WTC11 (cell line): Measurements from ENCODE around the gene CFAP298. TPM values are rescaled to one million over a fixed set of nuclear protein-coding genes. Genes with fewer than 3 reads are reported as not detected.

Experiments used
- ATAC-seq: fragments of 200-7000 bp; cut with Tn5 transposase; 2 replicates; pipeline ENCODE4 v1.10.0; 2021; ENCODE audit warnings: mild to moderate bottlenecking, moderate library complexity
- CTCF ChIA-PET: fragments of 300-600 bp; sonication (Branson Sonifier 250); formaldehyde crosslinking; loops from one replicate; lab custom pipeline; 2021; ENCODE audit warnings: antibody characterized with exemption; lab: Charles Lee
- POLR2A ChIA-PET: fragments of 350-600 bp; sonication (Branson Sonifier 250); formaldehyde crosslinking; loops from one replicate; lab custom pipeline; 2021; ENCODE audit warnings: antibody characterized with exemption; lab: Charles Lee
- DNase-seq: peaks from one replicate; pipeline ENCODE4 v3.0.0; 2021; ENCODE audit warnings: low spot score
- H3K27ac Mint-ChIP-seq: 2 replicates; pipeline ENCODE4 v1.8.0; 2021; ENCODE audit warnings: mixed read lengths
- H3K27me3 Mint-ChIP-seq: 2 replicates; pipeline ENCODE4 v1.8.0; 2021; ENCODE audit warnings: low read depth, mild to moderate bottlenecking, moderate library complexity, mixed read lengths
- H3K36me3 Mint-ChIP-seq: 2 replicates; pipeline ENCODE4 v1.8.0; 2021; ENCODE audit warnings: mixed read lengths
- H3K4me1 Mint-ChIP-seq: 2 replicates; pipeline ENCODE4 v1.8.0; 2022; ENCODE audit warnings: mixed read lengths
- H3K4me3 Mint-ChIP-seq: 2 replicates; pipeline ENCODE4 v1.8.0; 2021; ENCODE audit warnings: mild to moderate bottlenecking, moderate library complexity, mixed read lengths
- H3K9me3 Mint-ChIP-seq: 2 replicates; pipeline ENCODE4 v1.8.0; 2021; ENCODE audit warnings: mixed read lengths
- CBFB ChIP-seq: sonication (generic); formaldehyde crosslinking; IDR thresholded peaks from 2 replicates; pipeline ENCODE4 v1.8.1; 2022; ENCODE audit warnings: mild to moderate bottlenecking, low read depth, missing genetic modification reagents
- ETV6 ChIP-seq: sonication (generic); formaldehyde crosslinking; IDR thresholded peaks from 2 replicates; pipeline ENCODE4 v1.8.1; 2022; ENCODE audit warnings: mild to moderate bottlenecking, missing genetic modification reagents
- GABPB1 ChIP-seq: sonication (generic); formaldehyde crosslinking; IDR thresholded peaks from 2 replicates; pipeline ENCODE4 v1.8.1; 2023; ENCODE audit warnings: mild to moderate bottlenecking, missing genetic modification reagents
- SP1 ChIP-seq: sonication (generic); formaldehyde crosslinking; conservative IDR thresholded peaks from 2 replicates; pipeline ENCODE4 v1.8.1; 2022; ENCODE audit warnings: missing genetic modification reagents
- TEAD1 ChIP-seq: sonication (generic); formaldehyde crosslinking; IDR thresholded peaks from 2 replicates; pipeline ENCODE4 v1.8.0; 2022; ENCODE audit warnings: mild to moderate bottlenecking, missing genetic modification reagents
- ZNF423 ChIP-seq: fragments of 250-450 bp; sonication (Bioruptor Pico); IDR thresholded peaks from 2 replicates; pipeline ENCODE4 v2.1.2; 2022; ENCODE audit warnings: mild to moderate bottlenecking, moderate library complexity
- total RNA-seq: library from RNA; stranded (reverse); gene quantifications from 3 replicates; pipeline ENCODE4 v1.2.3, GENCODE V29; 2021
- TF ChIP-seq, protein P1 (sequence below): sonication (generic); formaldehyde crosslinking; IDR thresholded peaks from 2 replicates; pipeline ENCODE4 v1.8.0; 2022; ENCODE audit warnings: mild to moderate bottlenecking, missing genetic modification reagents
- TF ChIP-seq, protein P2 (sequence below): sonication (generic); formaldehyde crosslinking; IDR thresholded peaks from 2 replicates; pipeline ENCODE4 v1.8.0; 2022; ENCODE audit warnings: mild to moderate bottlenecking, missing genetic modification reagents
- TF ChIP-seq, protein P3 (sequence below): sonication (generic); formaldehyde crosslinking; IDR thresholded peaks from 2 replicates; pipeline ENCODE4 v1.8.0; 2023; ENCODE audit warnings: missing genetic modification reagents, mild to moderate bottlenecking, borderline replicate concordance
- TF ChIP-seq, protein P4 (sequence below): sonication (generic); formaldehyde crosslinking; IDR thresholded peaks from 2 replicates; pipeline ENCODE4 v1.8.0; 2022; ENCODE audit warnings: mild to moderate bottlenecking, missing genetic modification reagents
- TF ChIP-seq, protein P5 (sequence below): sonication (generic); formaldehyde crosslinking; IDR thresholded peaks from 2 replicates; pipeline ENCODE4 v1.8.1; 2022; ENCODE audit warnings: mild to moderate bottlenecking, missing genetic modification reagents, moderate library complexity, borderline replicate concordance
- TF ChIP-seq, protein P6 (sequence below): sonication (generic); formaldehyde crosslinking; IDR thresholded peaks from 2 replicates; pipeline ENCODE4 v1.8.1; 2023; ENCODE audit warnings: mild to moderate bottlenecking, missing genetic modification reagents, borderline replicate concordance
- TF ChIP-seq, protein P7 (sequence below): sonication (generic); formaldehyde crosslinking; IDR thresholded peaks from 2 replicates; pipeline ENCODE4 v1.8.1; 2023; ENCODE audit warnings: mild to moderate bottlenecking, moderate library complexity, missing genetic modification reagents

Gene CFAP298
- total RNA-seq, 1 experiment from 2014 or later = 98.1 TPM

DNA sequence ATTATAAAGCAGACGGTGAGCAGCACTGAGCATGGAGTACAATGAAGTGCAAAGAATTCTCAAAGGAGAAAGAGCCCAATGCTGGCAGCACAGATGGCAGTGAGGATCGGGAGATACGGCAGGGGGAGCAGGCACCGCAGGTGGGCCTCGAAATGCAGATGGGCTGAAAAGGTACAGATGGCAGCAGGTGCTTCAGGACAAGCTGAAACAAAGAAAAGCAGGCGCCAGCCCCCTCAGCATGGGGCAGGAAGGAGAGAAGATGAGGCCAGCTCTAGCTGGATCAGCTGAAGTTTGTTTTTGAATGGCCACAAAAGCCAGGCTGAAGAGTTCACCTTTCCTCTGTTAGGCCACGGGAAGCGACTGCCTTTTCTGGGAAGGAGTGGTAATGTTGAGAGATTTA is 7.7 kb downstream of the CFAP298 start:
- peak; percentile 84 for ATAC-seq
- peak overlapping the region; percentile 53 for H3K4me3 Mint-ChIP-seq
- no peaks in the 10 kb centered on the region; the same call in 1 of the 2 replicates for H3K27me3 Mint-ChIP-seq
- CTCF ChIA-PET = interaction anchor here (0.9 to 8.1 kb wide), 8 partner anchors 8 to 298 kb away, joined by 3 to 141 read pairs (median 6); partner anchors contain the start of genes EVA1C and URB1
- peak; percentile 81; the same call in 1 of the 2 replicates for TF ChIP-seq ZNF423 (CRISPR knock-in tag)
- TF ChIP-seq TEAD1 (CRISPR knock-in tag) = peak; percentile 76; the same call in 1 of the 2 replicates
- no peak for TF ChIP-seq CBFB
- TF ChIP-seq, protein P1, sequence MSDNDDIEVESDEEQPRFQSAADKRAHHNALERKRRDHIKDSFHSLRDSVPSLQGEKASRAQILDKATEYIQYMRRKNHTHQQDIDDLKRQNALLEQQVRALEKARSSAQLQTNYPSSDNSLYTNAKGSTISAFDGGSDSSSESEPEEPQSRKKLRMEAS (CRISPR knock-in tag) = peak; percentile 58
- TF ChIP-seq, protein P2, sequence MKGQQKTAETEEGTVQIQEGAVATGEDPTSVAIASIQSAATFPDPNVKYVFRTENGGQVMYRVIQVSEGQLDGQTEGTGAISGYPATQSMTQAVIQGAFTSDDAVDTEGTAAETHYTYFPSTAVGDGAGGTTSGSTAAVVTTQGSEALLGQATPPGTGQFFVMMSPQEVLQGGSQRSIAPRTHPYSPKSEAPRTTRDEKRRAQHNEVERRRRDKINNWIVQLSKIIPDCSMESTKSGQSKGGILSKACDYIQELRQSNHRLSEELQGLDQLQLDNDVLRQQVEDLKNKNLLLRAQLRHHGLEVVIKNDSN = peak; percentile 16; the same call in 1 of the 2 replicates
- TF ChIP-seq, protein P3, sequence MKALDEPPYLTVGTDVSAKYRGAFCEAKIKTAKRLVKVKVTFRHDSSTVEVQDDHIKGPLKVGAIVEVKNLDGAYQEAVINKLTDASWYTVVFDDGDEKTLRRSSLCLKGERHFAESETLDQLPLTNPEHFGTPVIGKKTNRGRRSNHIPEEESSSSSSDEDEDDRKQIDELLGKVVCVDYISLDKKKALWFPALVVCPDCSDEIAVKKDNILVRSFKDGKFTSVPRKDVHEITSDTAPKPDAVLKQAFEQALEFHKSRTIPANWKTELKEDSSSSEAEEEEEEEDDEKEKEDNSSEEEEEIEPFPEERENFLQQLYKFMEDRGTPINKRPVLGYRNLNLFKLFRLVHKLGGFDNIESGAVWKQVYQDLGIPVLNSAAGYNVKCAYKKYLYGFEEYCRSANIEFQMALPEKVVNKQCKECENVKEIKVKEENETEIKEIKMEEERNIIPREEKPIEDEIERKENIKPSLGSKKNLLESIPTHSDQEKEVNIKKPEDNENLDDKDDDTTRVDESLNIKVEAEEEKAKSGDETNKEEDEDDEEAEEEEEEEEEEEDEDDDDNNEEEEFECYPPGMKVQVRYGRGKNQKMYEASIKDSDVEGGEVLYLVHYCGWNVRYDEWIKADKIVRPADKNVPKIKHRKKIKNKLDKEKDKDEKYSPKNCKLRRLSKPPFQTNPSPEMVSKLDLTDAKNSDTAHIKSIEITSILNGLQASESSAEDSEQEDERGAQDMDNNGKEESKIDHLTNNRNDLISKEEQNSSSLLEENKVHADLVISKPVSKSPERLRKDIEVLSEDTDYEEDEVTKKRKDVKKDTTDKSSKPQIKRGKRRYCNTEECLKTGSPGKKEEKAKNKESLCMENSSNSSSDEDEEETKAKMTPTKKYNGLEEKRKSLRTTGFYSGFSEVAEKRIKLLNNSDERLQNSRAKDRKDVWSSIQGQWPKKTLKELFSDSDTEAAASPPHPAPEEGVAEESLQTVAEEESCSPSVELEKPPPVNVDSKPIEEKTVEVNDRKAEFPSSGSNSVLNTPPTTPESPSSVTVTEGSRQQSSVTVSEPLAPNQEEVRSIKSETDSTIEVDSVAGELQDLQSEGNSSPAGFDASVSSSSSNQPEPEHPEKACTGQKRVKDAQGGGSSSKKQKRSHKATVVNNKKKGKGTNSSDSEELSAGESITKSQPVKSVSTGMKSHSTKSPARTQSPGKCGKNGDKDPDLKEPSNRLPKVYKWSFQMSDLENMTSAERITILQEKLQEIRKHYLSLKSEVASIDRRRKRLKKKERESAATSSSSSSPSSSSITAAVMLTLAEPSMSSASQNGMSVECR (CRISPR knock-in tag) = peak; percentile 52; the same call in 1 of the 2 replicates
- TF ChIP-seq, protein P4, sequence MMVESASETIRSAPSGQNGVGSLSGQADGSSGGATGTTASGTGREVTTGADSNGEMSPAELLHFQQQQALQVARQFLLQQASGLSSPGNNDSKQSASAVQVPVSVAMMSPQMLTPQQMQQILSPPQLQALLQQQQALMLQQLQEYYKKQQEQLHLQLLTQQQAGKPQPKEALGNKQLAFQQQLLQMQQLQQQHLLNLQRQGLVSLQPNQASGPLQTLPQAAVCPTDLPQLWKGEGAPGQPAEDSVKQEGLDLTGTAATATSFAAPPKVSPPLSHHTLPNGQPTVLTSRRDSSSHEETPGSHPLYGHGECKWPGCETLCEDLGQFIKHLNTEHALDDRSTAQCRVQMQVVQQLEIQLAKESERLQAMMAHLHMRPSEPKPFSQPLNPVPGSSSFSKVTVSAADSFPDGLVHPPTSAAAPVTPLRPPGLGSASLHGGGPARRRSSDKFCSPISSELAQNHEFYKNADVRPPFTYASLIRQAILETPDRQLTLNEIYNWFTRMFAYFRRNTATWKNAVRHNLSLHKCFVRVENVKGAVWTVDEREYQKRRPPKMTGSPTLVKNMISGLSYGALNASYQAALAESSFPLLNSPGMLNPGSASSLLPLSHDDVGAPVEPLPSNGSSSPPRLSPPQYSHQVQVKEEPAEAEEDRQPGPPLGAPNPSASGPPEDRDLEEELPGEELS = peak; percentile 83; the same call in 1 of the 2 replicates
- TF ChIP-seq SP1 (CRISPR knock-in tag) = peak; percentile 80
- TF ChIP-seq ETV6 (CRISPR knock-in tag) = 0 out of 2 replicates have a peak, but pooled peaks have one; percentile 59
- TF ChIP-seq, protein P5, sequence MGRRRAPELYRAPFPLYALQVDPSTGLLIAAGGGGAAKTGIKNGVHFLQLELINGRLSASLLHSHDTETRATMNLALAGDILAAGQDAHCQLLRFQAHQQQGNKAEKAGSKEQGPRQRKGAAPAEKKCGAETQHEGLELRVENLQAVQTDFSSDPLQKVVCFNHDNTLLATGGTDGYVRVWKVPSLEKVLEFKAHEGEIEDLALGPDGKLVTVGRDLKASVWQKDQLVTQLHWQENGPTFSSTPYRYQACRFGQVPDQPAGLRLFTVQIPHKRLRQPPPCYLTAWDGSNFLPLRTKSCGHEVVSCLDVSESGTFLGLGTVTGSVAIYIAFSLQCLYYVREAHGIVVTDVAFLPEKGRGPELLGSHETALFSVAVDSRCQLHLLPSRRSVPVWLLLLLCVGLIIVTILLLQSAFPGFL (CRISPR knock-in tag) = no peak
- TF ChIP-seq, protein P6, sequence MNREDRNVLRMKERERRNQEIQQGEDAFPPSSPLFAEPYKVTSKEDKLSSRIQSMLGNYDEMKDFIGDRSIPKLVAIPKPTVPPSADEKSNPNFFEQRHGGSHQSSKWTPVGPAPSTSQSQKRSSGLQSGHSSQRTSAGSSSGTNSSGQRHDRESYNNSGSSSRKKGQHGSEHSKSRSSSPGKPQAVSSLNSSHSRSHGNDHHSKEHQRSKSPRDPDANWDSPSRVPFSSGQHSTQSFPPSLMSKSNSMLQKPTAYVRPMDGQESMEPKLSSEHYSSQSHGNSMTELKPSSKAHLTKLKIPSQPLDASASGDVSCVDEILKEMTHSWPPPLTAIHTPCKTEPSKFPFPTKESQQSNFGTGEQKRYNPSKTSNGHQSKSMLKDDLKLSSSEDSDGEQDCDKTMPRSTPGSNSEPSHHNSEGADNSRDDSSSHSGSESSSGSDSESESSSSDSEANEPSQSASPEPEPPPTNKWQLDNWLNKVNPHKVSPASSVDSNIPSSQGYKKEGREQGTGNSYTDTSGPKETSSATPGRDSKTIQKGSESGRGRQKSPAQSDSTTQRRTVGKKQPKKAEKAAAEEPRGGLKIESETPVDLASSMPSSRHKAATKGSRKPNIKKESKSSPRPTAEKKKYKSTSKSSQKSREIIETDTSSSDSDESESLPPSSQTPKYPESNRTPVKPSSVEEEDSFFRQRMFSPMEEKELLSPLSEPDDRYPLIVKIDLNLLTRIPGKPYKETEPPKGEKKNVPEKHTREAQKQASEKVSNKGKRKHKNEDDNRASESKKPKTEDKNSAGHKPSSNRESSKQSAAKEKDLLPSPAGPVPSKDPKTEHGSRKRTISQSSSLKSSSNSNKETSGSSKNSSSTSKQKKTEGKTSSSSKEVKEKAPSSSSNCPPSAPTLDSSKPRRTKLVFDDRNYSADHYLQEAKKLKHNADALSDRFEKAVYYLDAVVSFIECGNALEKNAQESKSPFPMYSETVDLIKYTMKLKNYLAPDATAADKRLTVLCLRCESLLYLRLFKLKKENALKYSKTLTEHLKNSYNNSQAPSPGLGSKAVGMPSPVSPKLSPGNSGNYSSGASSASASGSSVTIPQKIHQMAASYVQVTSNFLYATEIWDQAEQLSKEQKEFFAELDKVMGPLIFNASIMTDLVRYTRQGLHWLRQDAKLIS (CRISPR knock-in tag) = 0 out of 2 replicates have a peak, but pooled peaks have one; percentile 28
- H3K4me1 Mint-ChIP-seq = peaks cover 65% of the 10 kb centered on the region
- H3K9me3 Mint-ChIP-seq = no peaks in the 10 kb centered on the region
- POLR2A ChIA-PET = no interaction called here
- peak overlapping the region; percentile 95 for H3K27ac Mint-ChIP-seq
- peaks cover 68% of the 10 kb centered on the region for H3K36me3 Mint-ChIP-seq
- peak; percentile 87 for DNase-seq

DNA sequence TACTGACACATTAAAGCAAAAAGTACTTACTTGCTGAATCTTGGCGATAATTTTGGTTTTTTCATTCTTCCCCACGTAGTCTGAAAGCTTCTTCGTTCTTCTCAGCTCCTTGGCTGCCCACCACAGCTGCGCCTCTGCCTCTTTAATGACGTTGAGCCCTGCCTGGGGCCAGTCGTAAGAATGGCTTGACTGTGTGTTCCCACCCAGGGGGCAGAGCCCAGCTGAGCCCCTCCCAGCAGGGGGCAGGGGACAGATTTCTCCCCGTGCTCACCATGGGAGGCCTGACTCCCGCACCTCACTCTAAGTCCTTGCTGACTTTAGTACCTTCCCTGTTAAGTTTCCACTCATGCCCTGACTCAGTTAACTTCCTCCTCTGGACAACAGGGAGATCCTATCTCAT is 9.0 kb downstream of the CFAP298 start:
- no peaks in the 10 kb centered on the region; the same call in 1 of the 2 replicates for H3K27me3 Mint-ChIP-seq

More for the DNA sequence above, 9.0 kb downstream of the CFAP298 start:
- Mint-ChIP-seq H3K4me1 (peaks cover 70% of the 10 kb centered on the region), H3K9me3 (no peaks in the 10 kb centered on the region), H3K36me3 (peaks cover 71% of the 10 kb centered on the region), H3K27ac (peak overlapping the region; percentile 95), H3K4me3 (peak overlapping the region; percentile 53)
- ChIA-PET POLR2A (no interaction called here), CTCF (interaction anchor here (3.1 to 8.1 kb wide), 2 partner anchors 41 to 200 kb away, joined by 21 to 141 read pairs; no protein-coding TSS in a partner anchor)
- ATAC-seq (no peak), DNase-seq (no peak)
- TF ChIP-seq ZNF423 (CRISPR knock-in tag) = peak; percentile 99
- TF ChIP-seq, protein P7, sequence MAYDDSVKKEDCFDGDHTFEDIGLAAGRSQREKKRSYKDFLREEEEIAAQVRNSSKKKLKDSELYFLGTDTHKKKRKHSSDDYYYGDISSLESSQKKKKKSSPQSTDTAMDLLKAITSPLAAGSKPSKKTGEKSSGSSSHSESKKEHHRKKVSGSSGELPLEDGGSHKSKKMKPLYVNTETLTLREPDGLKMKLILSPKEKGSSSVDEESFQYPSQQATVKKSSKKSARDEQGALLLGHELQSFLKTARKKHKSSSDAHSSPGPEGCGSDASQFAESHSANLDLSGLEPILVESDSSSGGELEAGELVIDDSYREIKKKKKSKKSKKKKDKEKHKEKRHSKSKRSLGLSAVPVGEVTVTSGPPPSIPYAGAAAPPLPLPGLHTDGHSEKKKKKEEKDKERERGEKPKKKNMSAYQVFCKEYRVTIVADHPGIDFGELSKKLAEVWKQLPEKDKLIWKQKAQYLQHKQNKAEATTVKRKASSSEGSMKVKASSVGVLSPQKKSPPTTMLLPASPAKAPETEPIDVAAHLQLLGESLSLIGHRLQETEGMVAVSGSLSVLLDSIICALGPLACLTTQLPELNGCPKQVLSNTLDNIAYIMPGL = no peak
- TF ChIP-seq GABPB1 (CRISPR knock-in tag) = no peak
